SK-N-SH (cell line): ENCODE results near the gene F2. TPM values are rescaled to one million over a fixed set of nuclear protein-coding genes. Genes with fewer than 3 reads are reported as not detected.

Experiments used
- CTCF ChIA-PET: fragments of 300-600, 350-600 bp; formaldehyde crosslinking; extraction: SDS; loops from one replicate; lab custom pipeline; 2021; lab: Yijun Ruan, JAX
- POLR2A ChIA-PET: fragments of 350-600 bp; sonication (Branson Sonifier 250); formaldehyde crosslinking; extraction: SDS; loops from one replicate; lab custom pipeline; 2020; ENCODE audit warnings: antibody characterized with exemption, inconsistent platforms; lab: Yijun Ruan, JAX
- DNase-seq: peaks from one replicate; pipeline ENCODE4 v3.0.0; 2012
- H2AFZ ChIP-seq: fragments of 200-600 bp; sonication (generic); 2 replicates; pipeline ENCODE4 v1.8.1; 2016; ENCODE audit warnings: antibody characterized with exemption, mild to moderate bottlenecking, low read depth
- H3F3A ChIP-seq: fragments of 200-600 bp; sonication (generic); replicated peaks from 2 replicates; pipeline ENCODE3; 2016; ENCODE audit warnings: antibody characterized with exemption, mild to moderate bottlenecking; ENCODE audit not compliant: insufficient read depth
- H3K27ac ChIP-seq, 2 experiments: fragments of 200-500 bp in 1 of 2; fragments of 200-600 bp in 1 of 2; sonication (Bioruptor generic) in 1 of 2; sonication (generic), shearing (Covaris generic) in 1 of 2; 2 replicates each; pipeline versions ENCODE4 v1.5.1 to v1.6.1; 2014 to 2016; ENCODE audit warnings: low read depth in 2 of 2, inconsistent platforms in 1 of 2, low read length in 1 of 2, mild to moderate bottlenecking in 1 of 2, mixed read lengths in 1 of 2
- H3K27me3 ChIP-seq: fragments of 200-600 bp; sonication (generic), shearing (Covaris generic); 2 replicates; pipeline ENCODE4 v1.6.1; 2016; ENCODE audit warnings: mixed run types; ENCODE audit not compliant: insufficient read depth
- H3K36me3 ChIP-seq, 2 experiments: fragments of 200-500 bp in 1 of 2; fragments of 200-600 bp in 1 of 2; sonication (Bioruptor generic) in 1 of 2; sonication (generic) in 1 of 2; replicated peaks in 1 of 2; 2 replicates each; pipeline versions ENCODE3 to v1.5.1; 2014 to 2016; ENCODE audit warnings: low read length in 1 of 2, mild to moderate bottlenecking in 1 of 2; ENCODE audit not compliant: insufficient read depth in 2 of 2, control insufficient read depth in 1 of 2
- H3K4me1 ChIP-seq, 2 experiments: fragments of 200-500 bp in 1 of 2; fragments of 200-600 bp in 1 of 2; sonication (Bioruptor generic) in 1 of 2; sonication (generic), shearing (Covaris generic) in 1 of 2; 2 replicates each; pipeline versions ENCODE4 v1.5.1 to v1.6.1; 2014 to 2016; ENCODE audit warnings: low read depth in 1 of 2, low read length in 1 of 2, mixed run types in 1 of 2; ENCODE audit not compliant: insufficient read depth in 2 of 2, control insufficient read depth in 1 of 2
- H3K4me2 ChIP-seq: fragments of 200-600 bp; sonication (generic), shearing (Covaris generic); 2 replicates; pipeline ENCODE4 v1.6.1; 2017; ENCODE audit warnings: mixed run types
- H3K4me3 ChIP-seq, 2 experiments: fragments of 200-500 bp in 1 of 2; fragments of 200-600 bp in 1 of 2; sonication (Bioruptor generic) in 1 of 2; sonication (generic), shearing (Covaris generic) in 1 of 2; 2 replicates each; pipeline versions ENCODE4 v1.5.1 to v1.8.1; 2014 to 2016; ENCODE audit warnings: low read depth in 2 of 2, inconsistent platforms in 1 of 2, low read length in 1 of 2, mild to moderate bottlenecking in 1 of 2, mixed read lengths in 1 of 2, moderate library complexity in 1 of 2
- H3K79me2 ChIP-seq: fragments of 200-600 bp; sonication (generic); 2 replicates; pipeline ENCODE4 v1.8.1; 2017; ENCODE audit warnings: mild to moderate bottlenecking; ENCODE audit not compliant: insufficient read depth
- H3K9ac ChIP-seq: fragments of 200-600 bp; sonication (generic); 2 replicates; pipeline ENCODE4 v1.6.1; 2017; ENCODE audit warnings: mixed run types
- H3K9me2 ChIP-seq: fragments of 200-600 bp; sonication (generic); 2 replicates; pipeline ENCODE4 v1.6.1; 2017; ENCODE audit warnings: mixed run types
- H3K9me3 ChIP-seq: fragments of 200-600 bp; sonication (generic); 2 replicates; pipeline ENCODE4 v1.6.1; 2017; ENCODE audit warnings: mixed run types, mild to moderate bottlenecking, moderate library complexity
- H4K20me1 ChIP-seq: fragments of 200-600 bp; sonication (generic); 2 replicates; pipeline ENCODE4 v1.6.1; 2017; ENCODE audit warnings: mild to moderate bottlenecking, mixed run types; ENCODE audit not compliant: insufficient read depth
- ELF1 ChIP-seq: IDR thresholded peaks from 2 replicates; pipeline ENCODE4 v1.4.0; 2012
- EP300 ChIP-seq, 2 experiments: IDR thresholded peaks; 2 replicates each; pipeline versions ENCODE4 v1.4.0 to v1.6.1; 2012; ENCODE audit warnings: borderline replicate concordance in 1 of 2, low read depth in 1 of 2, low read length in 1 of 2
- FOXJ3 ChIP-seq: sonication (generic); formaldehyde crosslinking; IDR thresholded peaks from 2 replicates; pipeline ENCODE4 v1.5.1; 2020; ENCODE audit warnings: mild to moderate bottlenecking, missing genetic modification reagents
- FOXM1 ChIP-seq: IDR thresholded peaks from 2 replicates; pipeline ENCODE4 v1.4.0; 2012; ENCODE audit warnings: low read depth, mild to moderate bottlenecking
- GATA2 ChIP-seq: sonication (generic); formaldehyde crosslinking; IDR thresholded peaks from 2 replicates; pipeline ENCODE4 v1.5.0; 2020; ENCODE audit warnings: mild to moderate bottlenecking, missing genetic modification reagents
- MXI1 ChIP-seq: IDR thresholded peaks from 2 replicates; pipeline ENCODE4 v1.6.1; 2012; ENCODE audit warnings: mild to moderate bottlenecking, low read depth, low read length, improper control_type of control experiment
- NFIC ChIP-seq: IDR thresholded peaks from 2 replicates; pipeline ENCODE4 v1.4.0; 2012; ENCODE audit warnings: borderline replicate concordance
- RFX5 ChIP-seq: IDR thresholded peaks from 2 replicates; pipeline ENCODE4 v1.6.1; 2012; ENCODE audit warnings: mild to moderate bottlenecking, improper control_type of control experiment, low read length
- SMC3 ChIP-seq: IDR thresholded peaks from 2 replicates; pipeline ENCODE4 v1.6.1; 2012; ENCODE audit warnings: low read depth, low read length, improper control_type of control experiment
- TEAD4 ChIP-seq: IDR thresholded peaks from 2 replicates; pipeline ENCODE4 v1.4.0; 2012; ENCODE audit warnings: mild to moderate bottlenecking, borderline replicate concordance; ENCODE audit not compliant: insufficient read depth
- YY1 ChIP-seq: IDR thresholded peaks from 2 replicates; pipeline ENCODE4 v1.4.0; 2012; ENCODE audit warnings: low read depth, mild to moderate bottlenecking
- WGBS: methylation state at CpG from one replicate; pipeline ENCODE4 v1.1.6; 2017; ENCODE audit warnings: low lambda C conversion rate; 5-methylcytosine and 5-hydroxymethylcytosine counted together
- polyA plus RNA-seq, 3 experiments: library from polyadenylated mRNA; depleted of rRNA; stranded (reverse); fragments of >200 nt; gene quantifications; 2 replicates each; pipeline ENCODE4 v1.2.3, GENCODE V29; 2012
- TF ChIP-seq, protein P1 (sequence below): fragments of 150-350 bp; IDR thresholded peaks from 2 replicates; pipeline ENCODE4 v1.6.1; 2016; ENCODE audit warnings: mild to moderate bottlenecking, low read depth, low read length
- TF ChIP-seq, protein P2 (sequence below): IDR thresholded peaks from 2 replicates; pipeline ENCODE4 v1.4.0; 2012; ENCODE audit warnings: low read depth, borderline replicate concordance
- TF ChIP-seq, protein P3 (sequence below): IDR thresholded peaks from 2 replicates; pipeline ENCODE4 v1.4.0; 2012; ENCODE audit warnings: low read depth, borderline replicate concordance
- TF ChIP-seq, protein P4 (sequence below): IDR thresholded peaks from 2 replicates; pipeline ENCODE4; 2012
- TF ChIP-seq, protein P5 (sequence below): fragments of 200-600 bp; sonication (generic); IDR thresholded peaks from 2 replicates; pipeline ENCODE4 v1.6.1; 2017; ENCODE audit warnings: antibody characterized with exemption, mild to moderate bottlenecking, moderate library complexity
- TF ChIP-seq, protein P6 (sequence below): IDR thresholded peaks from 2 replicates; pipeline ENCODE4 v1.6.1; 2012; ENCODE audit warnings: mild to moderate bottlenecking, low read depth, low read length, moderate library complexity

Gene F2
- polyA plus RNA-seq, 1 of the 3 experiments (the other 2 are of a cell fraction) = 0.07 TPM

DNA sequence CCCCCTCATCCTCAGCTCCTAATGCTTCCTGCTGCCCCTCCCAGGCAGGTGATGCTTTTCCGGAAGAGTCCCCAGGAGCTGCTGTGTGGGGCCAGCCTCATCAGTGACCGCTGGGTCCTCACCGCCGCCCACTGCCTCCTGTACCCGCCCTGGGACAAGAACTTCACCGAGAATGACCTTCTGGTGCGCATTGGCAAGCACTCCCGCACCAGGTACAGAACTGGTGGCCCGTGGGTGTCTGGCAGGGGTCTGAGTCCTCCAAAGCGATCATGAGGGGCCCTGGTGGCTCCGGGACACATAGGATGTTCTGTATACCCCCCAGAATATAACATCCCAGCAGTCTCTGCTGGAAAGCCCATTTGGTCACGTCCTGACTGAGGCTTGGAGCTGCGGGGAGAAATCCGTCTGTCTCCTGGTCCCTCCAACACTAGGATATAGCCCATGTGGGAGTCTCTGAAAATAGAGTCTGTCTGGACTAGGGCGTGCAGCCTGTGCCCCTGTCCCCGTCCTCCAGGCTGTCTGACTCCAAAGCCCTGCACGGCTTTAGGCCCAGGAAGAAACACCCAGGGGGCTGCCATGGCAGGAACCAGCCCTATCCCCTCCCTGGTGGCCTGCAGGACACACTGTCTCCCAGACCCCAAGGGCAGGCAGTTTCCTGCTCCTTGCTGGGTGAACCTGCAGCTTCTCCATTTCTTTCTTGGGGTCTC, 9.1 kb downstream of the F2 start:
- no peak overlapping the region for H3K4me2 ChIP-seq
- H3K79me2 ChIP-seq = no peaks in the 10 kb centered on the region
- CTCF ChIA-PET = no interaction called here
- no peak for TF ChIP-seq MXI1
- TF ChIP-seq NFIC = no peak
- no peak for TF ChIP-seq TEAD4
- no peak for TF ChIP-seq FOXM1
- TF ChIP-seq, protein P1, sequence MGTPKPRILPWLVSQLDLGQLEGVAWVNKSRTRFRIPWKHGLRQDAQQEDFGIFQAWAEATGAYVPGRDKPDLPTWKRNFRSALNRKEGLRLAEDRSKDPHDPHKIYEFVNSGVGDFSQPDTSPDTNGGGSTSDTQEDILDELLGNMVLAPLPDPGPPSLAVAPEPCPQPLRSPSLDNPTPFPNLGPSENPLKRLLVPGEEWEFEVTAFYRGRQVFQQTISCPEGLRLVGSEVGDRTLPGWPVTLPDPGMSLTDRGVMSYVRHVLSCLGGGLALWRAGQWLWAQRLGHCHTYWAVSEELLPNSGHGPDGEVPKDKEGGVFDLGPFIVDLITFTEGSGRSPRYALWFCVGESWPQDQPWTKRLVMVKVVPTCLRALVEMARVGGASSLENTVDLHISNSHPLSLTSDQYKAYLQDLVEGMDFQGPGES = no peak
- TF ChIP-seq, protein P2, sequence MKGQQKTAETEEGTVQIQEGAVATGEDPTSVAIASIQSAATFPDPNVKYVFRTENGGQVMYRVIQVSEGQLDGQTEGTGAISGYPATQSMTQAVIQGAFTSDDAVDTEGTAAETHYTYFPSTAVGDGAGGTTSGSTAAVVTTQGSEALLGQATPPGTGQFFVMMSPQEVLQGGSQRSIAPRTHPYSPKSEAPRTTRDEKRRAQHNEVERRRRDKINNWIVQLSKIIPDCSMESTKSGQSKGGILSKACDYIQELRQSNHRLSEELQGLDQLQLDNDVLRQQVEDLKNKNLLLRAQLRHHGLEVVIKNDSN = no peak
- TF ChIP-seq, protein P3, sequence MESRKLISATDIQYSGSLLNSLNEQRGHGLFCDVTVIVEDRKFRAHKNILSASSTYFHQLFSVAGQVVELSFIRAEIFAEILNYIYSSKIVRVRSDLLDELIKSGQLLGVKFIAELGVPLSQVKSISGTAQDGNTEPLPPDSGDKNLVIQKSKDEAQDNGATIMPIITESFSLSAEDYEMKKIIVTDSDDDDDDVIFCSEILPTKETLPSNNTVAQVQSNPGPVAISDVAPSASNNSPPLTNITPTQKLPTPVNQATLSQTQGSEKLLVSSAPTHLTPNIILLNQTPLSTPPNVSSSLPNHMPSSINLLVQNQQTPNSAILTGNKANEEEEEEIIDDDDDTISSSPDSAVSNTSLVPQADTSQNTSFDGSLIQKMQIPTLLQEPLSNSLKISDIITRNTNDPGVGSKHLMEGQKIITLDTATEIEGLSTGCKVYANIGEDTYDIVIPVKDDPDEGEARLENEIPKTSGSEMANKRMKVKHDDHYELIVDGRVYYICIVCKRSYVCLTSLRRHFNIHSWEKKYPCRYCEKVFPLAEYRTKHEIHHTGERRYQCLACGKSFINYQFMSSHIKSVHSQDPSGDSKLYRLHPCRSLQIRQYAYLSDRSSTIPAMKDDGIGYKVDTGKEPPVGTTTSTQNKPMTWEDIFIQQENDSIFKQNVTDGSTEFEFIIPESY = no peak
- no peak for TF ChIP-seq RFX5
- TF ChIP-seq, protein P4, sequence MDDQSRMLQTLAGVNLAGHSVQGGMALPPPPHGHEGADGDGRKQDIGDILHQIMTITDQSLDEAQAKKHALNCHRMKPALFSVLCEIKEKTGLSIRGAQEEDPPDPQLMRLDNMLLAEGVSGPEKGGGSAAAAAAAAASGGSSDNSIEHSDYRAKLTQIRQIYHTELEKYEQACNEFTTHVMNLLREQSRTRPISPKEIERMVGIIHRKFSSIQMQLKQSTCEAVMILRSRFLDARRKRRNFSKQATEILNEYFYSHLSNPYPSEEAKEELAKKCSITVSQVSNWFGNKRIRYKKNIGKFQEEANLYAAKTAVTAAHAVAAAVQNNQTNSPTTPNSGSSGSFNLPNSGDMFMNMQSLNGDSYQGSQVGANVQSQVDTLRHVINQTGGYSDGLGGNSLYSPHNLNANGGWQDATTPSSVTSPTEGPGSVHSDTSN = no peak
- no peak for TF ChIP-seq ELF1
- TF ChIP-seq, protein P5, sequence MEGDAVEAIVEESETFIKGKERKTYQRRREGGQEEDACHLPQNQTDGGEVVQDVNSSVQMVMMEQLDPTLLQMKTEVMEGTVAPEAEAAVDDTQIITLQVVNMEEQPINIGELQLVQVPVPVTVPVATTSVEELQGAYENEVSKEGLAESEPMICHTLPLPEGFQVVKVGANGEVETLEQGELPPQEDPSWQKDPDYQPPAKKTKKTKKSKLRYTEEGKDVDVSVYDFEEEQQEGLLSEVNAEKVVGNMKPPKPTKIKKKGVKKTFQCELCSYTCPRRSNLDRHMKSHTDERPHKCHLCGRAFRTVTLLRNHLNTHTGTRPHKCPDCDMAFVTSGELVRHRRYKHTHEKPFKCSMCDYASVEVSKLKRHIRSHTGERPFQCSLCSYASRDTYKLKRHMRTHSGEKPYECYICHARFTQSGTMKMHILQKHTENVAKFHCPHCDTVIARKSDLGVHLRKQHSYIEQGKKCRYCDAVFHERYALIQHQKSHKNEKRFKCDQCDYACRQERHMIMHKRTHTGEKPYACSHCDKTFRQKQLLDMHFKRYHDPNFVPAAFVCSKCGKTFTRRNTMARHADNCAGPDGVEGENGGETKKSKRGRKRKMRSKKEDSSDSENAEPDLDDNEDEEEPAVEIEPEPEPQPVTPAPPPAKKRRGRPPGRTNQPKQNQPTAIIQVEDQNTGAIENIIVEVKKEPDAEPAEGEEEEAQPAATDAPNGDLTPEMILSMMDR = no peak
- no peak for TF ChIP-seq GATA2 (CRISPR knock-in tag)
- no peak for TF ChIP-seq FOXJ3
- no peak for TF ChIP-seq EP300 (IDR thresholded peaks at IDR 0.05; ENCODE audit: borderline replicate concordance in 1 of 2, low read depth in 1 of 2, low read length in 1 of 2)
- TF ChIP-seq YY1 = no peak
- no peak for TF ChIP-seq SMC3
- TF ChIP-seq, protein P6, sequence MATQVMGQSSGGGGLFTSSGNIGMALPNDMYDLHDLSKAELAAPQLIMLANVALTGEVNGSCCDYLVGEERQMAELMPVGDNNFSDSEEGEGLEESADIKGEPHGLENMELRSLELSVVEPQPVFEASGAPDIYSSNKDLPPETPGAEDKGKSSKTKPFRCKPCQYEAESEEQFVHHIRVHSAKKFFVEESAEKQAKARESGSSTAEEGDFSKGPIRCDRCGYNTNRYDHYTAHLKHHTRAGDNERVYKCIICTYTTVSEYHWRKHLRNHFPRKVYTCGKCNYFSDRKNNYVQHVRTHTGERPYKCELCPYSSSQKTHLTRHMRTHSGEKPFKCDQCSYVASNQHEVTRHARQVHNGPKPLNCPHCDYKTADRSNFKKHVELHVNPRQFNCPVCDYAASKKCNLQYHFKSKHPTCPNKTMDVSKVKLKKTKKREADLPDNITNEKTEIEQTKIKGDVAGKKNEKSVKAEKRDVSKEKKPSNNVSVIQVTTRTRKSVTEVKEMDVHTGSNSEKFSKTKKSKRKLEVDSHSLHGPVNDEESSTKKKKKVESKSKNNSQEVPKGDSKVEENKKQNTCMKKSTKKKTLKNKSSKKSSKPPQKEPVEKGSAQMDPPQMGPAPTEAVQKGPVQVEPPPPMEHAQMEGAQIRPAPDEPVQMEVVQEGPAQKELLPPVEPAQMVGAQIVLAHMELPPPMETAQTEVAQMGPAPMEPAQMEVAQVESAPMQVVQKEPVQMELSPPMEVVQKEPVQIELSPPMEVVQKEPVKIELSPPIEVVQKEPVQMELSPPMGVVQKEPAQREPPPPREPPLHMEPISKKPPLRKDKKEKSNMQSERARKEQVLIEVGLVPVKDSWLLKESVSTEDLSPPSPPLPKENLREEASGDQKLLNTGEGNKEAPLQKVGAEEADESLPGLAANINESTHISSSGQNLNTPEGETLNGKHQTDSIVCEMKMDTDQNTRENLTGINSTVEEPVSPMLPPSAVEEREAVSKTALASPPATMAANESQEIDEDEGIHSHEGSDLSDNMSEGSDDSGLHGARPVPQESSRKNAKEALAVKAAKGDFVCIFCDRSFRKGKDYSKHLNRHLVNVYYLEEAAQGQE = no peak
- H3F3A ChIP-seq = peaks cover 2% of the 10 kb centered on the region
- no peaks in the 10 kb centered on the region for H3K36me3 ChIP-seq
- POLR2A ChIA-PET = no interaction called here
- no peak overlapping the region for H3K4me3 ChIP-seq
- H2AFZ ChIP-seq = no peak overlapping the region
- H4K20me1 ChIP-seq = no peaks in the 10 kb centered on the region
- no peaks in the 10 kb centered on the region for H3K27me3 ChIP-seq
- no peak for DNase-seq
- H3K9ac ChIP-seq = no peak overlapping the region
- WGBS = 90% methylated on average over 16 of the region's 17 CpGs
- no peaks in the 10 kb centered on the region for H3K9me2 ChIP-seq
- no peaks in the 10 kb centered on the region for H3K9me3 ChIP-seq
- no peak overlapping the region for H3K27ac ChIP-seq
- H3K4me1 ChIP-seq = no peaks in the 10 kb centered on the region
